Heart left ventricle (tissue), 16 donors: ENCODE data around the gene TAAR6. TPM values are rescaled to one million over a fixed set of nuclear protein-coding genes. Genes with fewer than 3 reads are reported as not detected.
"Not testable (repeated sequence)": the region's sequence is repeated elsewhere in the genome, so short reads cannot be mapped to it uniquely, and the experiment has no call there.

Source experiments
- ATAC-seq, 4 donors: fragments of 200-7000 bp; cut with Tn5 transposase; one replicate each; pipeline ENCODE4 v1.9.1; 2020 to 2022; ENCODE audit warnings: moderate library complexity in 4 of 4, mild to moderate bottlenecking in 3 of 4, moderate number of reproducible peaks in 1 of 4
- DNase-seq, 5 donors: peaks; one replicate each; pipeline ENCODE4 v3.0.0-alpha.2; 2020
- H3K27ac ChIP-seq, 12 donors: fragments of 200-600 bp; sonication (generic) in 4 of 12; one replicate each; pipeline versions ENCODE4 v1.5.0 to v1.8.0; 2016 to 2022; ENCODE audit warnings: mild to moderate bottlenecking in 2 of 12
- H3K27me3 ChIP-seq, 9 donors: fragments of 200-600 bp; sonication (generic) in 2 of 9; one replicate each; pipeline versions ENCODE4 v1.5.1 to v1.8.0; 2016 to 2022; ENCODE audit warnings: mild to moderate bottlenecking in 3 of 9
- H3K36me3 ChIP-seq, 9 donors: fragments of 200-600 bp; sonication (generic) in 2 of 9; one replicate each; pipeline versions ENCODE4 v1.5.0 to v1.8.0; 2018 to 2022; ENCODE audit warnings: mild to moderate bottlenecking in 2 of 9
- H3K4me1 ChIP-seq, 12 donors: fragments of 200-600 bp; sonication (generic) in 4 of 12; one replicate each; pipeline versions ENCODE4 v1.5.0 to v1.8.0; 2016 to 2022; ENCODE audit warnings: mild to moderate bottlenecking in 3 of 12
- H3K4me3 ChIP-seq, 12 donors: fragments of 200-600 bp; sonication (generic) in 4 of 12; one replicate each; pipeline versions ENCODE4 v1.5.0 to v1.8.0; 2017 to 2022; ENCODE audit warnings: mild to moderate bottlenecking in 9 of 12, moderate library complexity in 4 of 12
- H3K9me3 ChIP-seq, 12 donors: fragments of 200-600 bp; sonication (generic) in 4 of 12; one replicate each; pipeline versions ENCODE4 v1.5.0 to v1.8.0; 2016 to 2022; ENCODE audit warnings: mild to moderate bottlenecking in 1 of 12
- CTCF ChIP-seq, 12 donors: fragments of 200-600 bp; sonication (generic) in 4 of 12; IDR thresholded peaks; one replicate each; pipeline versions ENCODE4 v1.5.0 to v1.8.0; 2018 to 2022; ENCODE audit warnings: antibody characterized with exemption in 12 of 12, mild to moderate bottlenecking in 5 of 12
- POLR2A ChIP-seq, 2 donors: fragments of 450-650 bp; IDR thresholded peaks; one replicate each; pipeline ENCODE4 v1.6.1; 2017; ENCODE audit warnings: antibody characterized with exemption in 2 of 2, mild to moderate bottlenecking in 2 of 2, moderate library complexity in 2 of 2
- WGBS, 4 donors: extraction: QIAGEN DNeasy Blood & Tissue Kit in 2 of 4; methylation state at CpG; one replicate each; pipeline versions ENCODE4 v1.1.5 to v1.1.7; 2013 to 2018; 5-methylcytosine and 5-hydroxymethylcytosine counted together
- intact Hi-C, 10 donors: fragments of 100-400 bp; cut with DNase I; formaldehyde crosslinking; loops; one replicate each; pipeline versions ENCODE4 v1.11.1 to v1.14.2; 2022
- polyA plus RNA-seq, 2 donors: library from polyadenylated mRNA; stranded (reverse); fragments of 200-250 nt; gene quantifications; one replicate each; pipeline ENCODE4 v1.2.3, GENCODE V29; 2013
- total RNA-seq, 9 donors: library from RNA; depleted of rRNA in 2 of 9; stranded (reverse); fragments of >200 nt in 2 of 9; fragmentation: NEBNext Ultra II Directional in 3 of 9; extraction: Animal tissue kit (Norgen Biotek cat#: 25700) in 3 of 9; gene quantifications; one replicate each; pipeline versions ENCODE4 v1.1.0 to v1.2.4, GENCODE V29; 2016 to 2023
- donor health status: ischemic (EF 13 %, LVEDD 7.1; RV severe dilation, severe dysfunction).
- donor health status: healthy with polysubstance abuse.
- donor health status: DM: no; HTN: yes; CAD: no.
- donor health status: DM: no; HTN: no; CAD: no.
- donor health status: ischemic (EF 25% LVEDD 6.9; RV normal size, moderate dysfunction).
- donor health status: ischemic (EF 25% LVEDD 5.7; RV mildly dilated, moderate dysfunction).
- donor health status: healthy.
- donor health status: DM: yes; HTN: yes; CAD: no.
- donor health status: ischemic (EF 35%, LVEDD 5.7; RV mildly dilated, moderate dysfunction).
- donor health status: nonischemic (EF 11% LVEDD 7.7; RV severe dilation, severe dysfunction).
- donor health status: DM: yes; HTN: yes; CAD: no.
- donor health status: PGD.
- donor health status: ischemic (EF 29% LVEDD 5.4; RV normal size, mild dysfunction).
- donor health status: nonischemic (EF 23%, LVEDD 6.1; RV moderate dilation, normal function).

TAAR6 gene
- total and polyA plus RNA-seq, 11 donors: not detected

- Histone ChIP-seq H3K36me3 (no peaks in the 10 kb centered on the region), H3K27ac (no peak overlapping the region), H3K4me3 (no peak overlapping the region), H3K27me3 (peaks cover 0 to 10% (median 0%) of the 10 kb centered on the region in 9 donors), H3K9me3 (no peaks in the 10 kb centered on the region), H3K4me1 (no peaks in the 10 kb centered on the region)
- TF ChIP-seq CTCF (IDR thresholded peaks at IDR 0.05) (no peak), POLR2A (IDR thresholded peaks at IDR 0.05) (no peak)
- intact Hi-C loops: no loop called here
- DNase-seq: no peak
- ATAC-seq: no peak
- WGBS, 4 donors: 40 to 70% (median 58%) methylated on average over 2 of the region's 2 CpGs
These were observed 43.7 kb upstream of the TAAR6 start for GRCh38 chr6:132526461-132526860.

GRCh38 chr6:132527791-132528190 lies 42.3 kb upstream of the TAAR6 start:
- intact Hi-C loops: no loop called here
- no peak for TF ChIP-seq CTCF (IDR thresholded peaks at IDR 0.05)
- no peak overlapping the region for H3K27ac ChIP-seq
- H3K9me3 ChIP-seq: no peaks in the 10 kb centered on the region
- H3K4me3 ChIP-seq: no peak overlapping the region
- no peaks in the 10 kb centered on the region for H3K36me3 ChIP-seq
- no peaks in the 10 kb centered on the region for H3K4me1 ChIP-seq
- peaks cover 0 to 10% (median 0%) of the 10 kb centered on the region in 9 donors for H3K27me3 ChIP-seq
- WGBS, 4 donors: 78 to 82% (median 80%) methylated on average over 6 of the region's 6 CpGs
- DNase-seq: no peak
- no peak for ATAC-seq

GRCh38 chr6:132530293-132530974 lies 39.7 kb upstream of the TAAR6 start:
- 20 to 30% (median 26%) methylated on average over 9 of the region's 9 CpGs for WGBS, 4 donors
- DNase-seq: peak in 4 of 5 donors; percentile 26 to 58 (median 46)
- Histone ChIP-seq H3K9me3 (peaks cover 0 to 8% (median 0%) of the 10 kb centered on the region in 12 donors), H3K27me3 (peaks cover 0 to 10% (median 0%) of the 10 kb centered on the region in 9 donors), H3K4me3 (no peak overlapping the region), H3K4me1 (no peaks in the 10 kb centered on the region), H3K36me3 (no peaks in the 10 kb centered on the region), H3K27ac (no peak overlapping the region)
- intact Hi-C loops: loop anchor here in 7 of 10 donors (2.0 to 10.0 kb wide), 10 partner anchors 134 to 1394 kb away; partner anchors contain the start of gene SLC18B1 (in 2 of the 7)
- ATAC-seq: peak in 3 of 4 donors; percentile 44 to 72 (median 71)
- TF ChIP-seq CTCF (IDR thresholded peaks at IDR 0.05) (peak; percentile 74 to 96 (median 86)), POLR2A (IDR thresholded peaks at IDR 0.05) (no peak)

GRCh38 chr6:132534546-132534945 lies 35.6 kb upstream of the TAAR6 start:
- H3K36me3 ChIP-seq, ATAC-seq, H3K27ac ChIP-seq, H3K4me3 ChIP-seq, H3K9me3 ChIP-seq, H3K4me1 ChIP-seq, DNase-seq: not testable (repeated sequence)
- intact Hi-C loops: loop anchor here in 7 of 10 donors (5.0 to 10.0 kb wide), 8 partner anchors 130 to 1390 kb away; partner anchors contain the start of gene SLC18B1 (in 2 of the 7)
- WGBS, 4 donors: 78 to 88% (median 83%) methylated on average over 2 of the region's 2 CpGs
- peaks cover 0 to 24% (median 6%) of the 10 kb centered on the region in 9 donors for H3K27me3 ChIP-seq
